ENCODE data around the gene GPR148. TPM values are rescaled to one million over a fixed set of nuclear protein-coding genes. Genes with fewer than 3 reads are reported as not detected.

The GPR148 gene
- total RNA-seq, 3 donors from 2014 or later = not detected

DNA sequence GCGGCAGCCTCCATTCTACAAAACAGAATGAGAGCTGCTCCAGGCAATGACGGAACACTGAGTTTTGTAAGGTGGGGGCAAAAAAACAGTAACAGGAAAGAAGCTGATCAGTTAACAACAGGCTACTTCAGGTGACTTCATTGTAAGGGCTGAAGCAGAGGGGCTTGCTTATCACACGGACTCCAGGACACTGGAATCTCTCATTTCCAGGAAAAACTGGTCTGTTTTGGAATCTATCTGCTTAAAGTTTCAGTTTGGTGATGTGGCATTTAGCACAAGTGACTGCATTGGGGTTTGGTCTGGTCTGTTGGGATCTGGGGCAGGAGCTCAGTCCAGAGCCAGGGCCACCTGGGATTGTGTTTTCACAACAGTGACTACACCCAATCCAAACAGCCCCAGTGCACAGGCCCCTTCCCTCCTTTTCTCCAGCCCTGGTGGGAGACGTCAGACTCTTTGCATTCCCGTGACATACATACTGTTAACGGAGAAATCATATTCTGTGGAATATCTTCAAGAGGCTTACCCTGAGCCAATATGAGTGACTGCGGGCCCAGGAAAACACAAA is 40.6 kb downstream of the GPR148 start:
- H3K4me1 Mint-ChIP-seq (ENCODE audit: low read depth) = no peaks in the 10 kb centered on the region
- H3K27me3 Mint-ChIP-seq (ENCODE audit: low read depth) = peaks cover 26% of the 10 kb centered on the region
- no peak overlapping the region for H3K4me3 Mint-ChIP-seq
- DNase-seq (no peak), ATAC-seq (no peak)
- no peaks in the 10 kb centered on the region for H3K9me3 Mint-ChIP-seq
- H3K36me3 Mint-ChIP-seq (ENCODE audit: insufficient read depth) = no peaks in the 10 kb centered on the region

DNA sequence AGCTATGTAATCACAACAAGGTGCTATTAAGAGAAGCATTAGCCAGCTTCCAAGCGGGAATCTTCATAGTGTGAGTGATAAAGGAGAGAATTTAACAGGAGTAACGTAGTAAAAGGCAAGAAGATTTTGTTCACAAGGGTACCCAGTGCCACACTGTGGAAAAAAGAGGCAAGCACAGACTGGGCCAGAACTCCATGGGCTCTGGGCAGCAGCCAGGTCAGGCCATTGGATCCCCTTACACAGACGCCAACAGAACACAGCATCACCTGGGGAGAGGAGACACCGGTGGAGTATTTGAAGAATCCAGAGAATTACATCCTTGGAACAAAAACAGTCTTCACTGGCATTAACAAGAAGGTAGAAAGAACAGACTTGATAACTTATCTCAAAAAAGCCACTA is 47.7 kb downstream of the GPR148 start:
- no peak overlapping the region for H3K4me3 Mint-ChIP-seq
- no peaks in the 10 kb centered on the region for H3K9me3 Mint-ChIP-seq

GRCh38 chr2:130778781-130779180 is 49.9 kb downstream of the GPR148 start:
- Mint-ChIP-seq H3K4me3 (no peak overlapping the region), H3K36me3 (ENCODE audit: insufficient read depth) (no peaks in the 10 kb centered on the region), H3K27me3 (ENCODE audit: low read depth) (peaks cover 20% of the 10 kb centered on the region), H3K4me1 (ENCODE audit: low read depth) (no peaks in the 10 kb centered on the region), H3K9me3 (no peaks in the 10 kb centered on the region)
- ATAC-seq (no peak), DNase-seq (no peak)

More for the DNA sequence above, 47.7 kb downstream of the GPR148 start:
- DNase-seq (no peak), ATAC-seq (no peak)
- H3K4me1 Mint-ChIP-seq (ENCODE audit: low read depth) = no peaks in the 10 kb centered on the region
- no peaks in the 10 kb centered on the region for H3K36me3 Mint-ChIP-seq (ENCODE audit: insufficient read depth)
- H3K27me3 Mint-ChIP-seq (ENCODE audit: low read depth) = peaks cover 24% of the 10 kb centered on the region

Other genes with a start within 250 kb of the GPR148 start
- gene POTEI, start 219.7 kb upstream of the GPR148 start, total RNA-seq = not detected
- not detected for gene CFC1B, start 207.8 kb upstream of the GPR148 start, total RNA-seq
- under 1 TPM in 1 of 3 donors, not detected in 2; 0.18 TPM for gene CFC1, start 129.5 kb upstream of the GPR148 start, total RNA-seq
- gene POTEJ, start 117.6 kb upstream of the GPR148 start, total RNA-seq = not detected
- gene AMER3, start 26.5 kb downstream of the GPR148 start, total RNA-seq = not detected
- gene ARHGEF4, start 107.8 kb downstream of the GPR148 start, total RNA-seq = under 1 TPM; 0.43 to 0.84 (median 0.58) TPM